Gastrocnemius medialis (tissue), 4 donors: ENCODE data around the gene GPR139.

Experiments used
- POLR2A ChIP-seq, 2 donors: fragments of 450-650 bp; IDR thresholded peaks; one replicate each; pipeline ENCODE4 v1.6.1; 2017; ENCODE audit warnings: antibody characterized with exemption in 2 of 2, mild to moderate bottlenecking in 2 of 2, moderate library complexity in 2 of 2
- TF ChIP-seq, protein P1 (sequence below), 5 experiments: fragments of 450-650 bp in 3 of 5; fragments of 200-600 bp in 2 of 5; sonication (generic) in 2 of 5; IDR thresholded peaks in 4 of 5; conservative IDR thresholded peaks in 1 of 5; 1 replicate in 4 of 5; 2 replicates in 1 of 5; pipeline ENCODE4 v1.5.1; 2016 to 2019; ENCODE audit warnings: antibody characterized with exemption in 5 of 5, mild to moderate bottlenecking in 3 of 5, moderate library complexity in 3 of 5

DNA sequence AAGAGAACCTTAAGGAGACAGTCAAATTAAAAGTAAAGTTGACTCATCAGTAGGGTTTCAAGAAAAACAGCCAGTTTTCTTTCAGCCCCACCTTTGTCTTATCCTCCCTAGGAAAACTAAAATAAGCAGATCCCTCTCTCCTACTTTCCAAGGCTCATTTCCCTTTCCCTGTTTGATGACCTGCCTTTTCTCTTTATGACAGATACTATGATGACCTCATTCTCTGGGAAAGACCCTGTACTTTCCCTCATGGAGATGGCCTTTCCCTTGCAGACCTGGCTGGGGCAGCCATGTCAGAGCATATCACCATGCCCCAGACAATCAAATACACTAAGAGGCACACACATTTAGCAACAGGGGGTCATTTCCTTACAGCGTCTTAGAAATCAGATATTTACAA lies 53.6 kb downstream of the GPR139 start:
- no peak for TF ChIP-seq POLR2A (IDR thresholded peaks at IDR 0.05)
- TF ChIP-seq, protein P1, sequence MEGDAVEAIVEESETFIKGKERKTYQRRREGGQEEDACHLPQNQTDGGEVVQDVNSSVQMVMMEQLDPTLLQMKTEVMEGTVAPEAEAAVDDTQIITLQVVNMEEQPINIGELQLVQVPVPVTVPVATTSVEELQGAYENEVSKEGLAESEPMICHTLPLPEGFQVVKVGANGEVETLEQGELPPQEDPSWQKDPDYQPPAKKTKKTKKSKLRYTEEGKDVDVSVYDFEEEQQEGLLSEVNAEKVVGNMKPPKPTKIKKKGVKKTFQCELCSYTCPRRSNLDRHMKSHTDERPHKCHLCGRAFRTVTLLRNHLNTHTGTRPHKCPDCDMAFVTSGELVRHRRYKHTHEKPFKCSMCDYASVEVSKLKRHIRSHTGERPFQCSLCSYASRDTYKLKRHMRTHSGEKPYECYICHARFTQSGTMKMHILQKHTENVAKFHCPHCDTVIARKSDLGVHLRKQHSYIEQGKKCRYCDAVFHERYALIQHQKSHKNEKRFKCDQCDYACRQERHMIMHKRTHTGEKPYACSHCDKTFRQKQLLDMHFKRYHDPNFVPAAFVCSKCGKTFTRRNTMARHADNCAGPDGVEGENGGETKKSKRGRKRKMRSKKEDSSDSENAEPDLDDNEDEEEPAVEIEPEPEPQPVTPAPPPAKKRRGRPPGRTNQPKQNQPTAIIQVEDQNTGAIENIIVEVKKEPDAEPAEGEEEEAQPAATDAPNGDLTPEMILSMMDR (IDR thresholded peaks at IDR 0.05 in 4 of 5, conservative IDR thresholded peaks at IDR 0.05 in 1 of 5): no peak
